ENCODE measurements around the gene TMEM119.

The TMEM119 gene

GRCh38 chr12:108614639-108615038, 16.8 kb upstream of the TMEM119 start:
- DNase-seq, result no peak

GRCh38 chr12:108614041-108614440, 16.2 kb upstream of the TMEM119 start:
- DNase-seq, result no peak

- DNase-seq, result no peak
These were observed 15.7 kb upstream of the TMEM119 start for GRCh38 chr12:108613548-108613947.

- no peak for DNase-seq
These were observed 15.0 kb upstream of the TMEM119 start for GRCh38 chr12:108612788-108613282.

- no peak for DNase-seq
These were observed 14.1 kb upstream of the TMEM119 start for GRCh38 chr12:108611884-108612415.

- no peak for DNase-seq
These were observed 13.1 kb upstream of the TMEM119 start for GRCh38 chr12:108610856-108611605.

- no peak for DNase-seq
These were observed 12.5 kb upstream of the TMEM119 start for GRCh38 chr12:108610336-108610815.

- no peak for DNase-seq
These were observed 11.9 kb upstream of the TMEM119 start for GRCh38 chr12:108609537-108610335.

- no peak for DNase-seq
These were observed 10.7 kb upstream of the TMEM119 start for GRCh38 chr12:108608616-108609015.

- no peak for DNase-seq
These were observed 10.2 kb upstream of the TMEM119 start for GRCh38 chr12:108607981-108608600.

GRCh38 chr12:108606492-108606891, 8.6 kb upstream of the TMEM119 start:
- no peak for DNase-seq

GRCh38 chr12:108605690-108606406, 8.0 kb upstream of the TMEM119 start:
- no peak for DNase-seq

GRCh38 chr12:108605000-108605689, 7.3 kb upstream of the TMEM119 start:
- no peak for DNase-seq

- peak; percentile 34 for DNase-seq
These were observed 6.5 kb upstream of the TMEM119 start for GRCh38 chr12:108604208-108604941.

- DNase-seq, result no peak
These were observed 5.9 kb upstream of the TMEM119 start for GRCh38 chr12:108603743-108604142.

GRCh38 chr12:108602976-108603704, 5.3 kb upstream of the TMEM119 start:
- no peak for DNase-seq

GRCh38 chr12:108602209-108602705, 4.4 kb upstream of the TMEM119 start:
- DNase-seq, result no peak

GRCh38 chr12:108600702-108601007, 2.8 kb upstream of the TMEM119 start:
- no peak for DNase-seq

GRCh38 chr12:108599948-108600701, 2.2 kb upstream of the TMEM119 start:
- no peak for DNase-seq

- DNase-seq, result no peak
These were observed 1.7 kb upstream of the TMEM119 start for GRCh38 chr12:108599541-108599940.

Data from DMS79 treated with DMSO at 0.1 percent for 48 hours (cell line).